GM13976 (cell line): ENCODE measurements around the gene DOCK4.

ENCODE experiments used
- DNase-seq: peaks from one replicate; pipeline ENCODE4 v3.0.0; 2012; ENCODE audit warnings: low spot score
- CTCF ChIP-seq: IDR thresholded peaks from 2 replicates; pipeline ENCODE4 v1.5.1; 2012; ENCODE audit warnings: borderline replicate concordance, mild to moderate bottlenecking; ENCODE audit not compliant: insufficient read depth; ENCODE audit errors: extremely low read depth, missing control alignments, control extremely low read depth
- in situ Hi-C: fragments of 300-500 bp; cut with MboI; formaldehyde crosslinking; loops from one replicate; pipeline ENCODE4 v1.12.0; 2022; ENCODE audit warnings: low sequenced_read_pairs, mixed read lengths, inconsistent platforms; ENCODE audit not compliant: unreplicated experiment

Gene DOCK4

GRCh38 chr7:111865430-111865829 is 340.8 kb downstream of the DOCK4 start:
- in situ Hi-C loops, result no loop called here
- no peak for DNase-seq
- TF ChIP-seq CTCF, result no peak

GRCh38 chr7:111864291-111864976 is 341.8 kb downstream of the DOCK4 start:
- no peak for DNase-seq
- in situ Hi-C loops, result no loop called here
- no peak for TF ChIP-seq CTCF

GRCh38 chr7:111863269-111863668 is 342.9 kb downstream of the DOCK4 start:
- no peak for TF ChIP-seq CTCF
- in situ Hi-C loops, result no loop called here
- no peak for DNase-seq

- no peak for TF ChIP-seq CTCF
- in situ Hi-C loops, result no loop called here
- DNase-seq, result no peak
Observed at GRCh38 chr7:111860248-111860647, 346.0 kb downstream of the DOCK4 start.

GRCh38 chr7:111858331-111858730 is 347.9 kb downstream of the DOCK4 start:
- TF ChIP-seq CTCF, result no peak
- in situ Hi-C loops, result no loop called here
- DNase-seq, result no peak

GRCh38 chr7:111855842-111856227 is 350.4 kb downstream of the DOCK4 start:
- DNase-seq, result no peak

More at GRCh38 chr7:111855842-111856227, 350.4 kb downstream of the DOCK4 start:
- no peak for TF ChIP-seq CTCF
- in situ Hi-C loops, result no loop called here
